ENCODE results near the gene GPR152. TPM values are rescaled to one million over a fixed set of nuclear protein-coding genes. Genes with fewer than 3 reads are reported as not detected.
"Not testable (repeated sequence)": the region's sequence is repeated elsewhere in the genome, so short reads cannot be mapped to it uniquely, and the experiment has no call there.

GPR152 gene
- total RNA-seq, 1 donor from 2014 or later = not detected

DNA sequence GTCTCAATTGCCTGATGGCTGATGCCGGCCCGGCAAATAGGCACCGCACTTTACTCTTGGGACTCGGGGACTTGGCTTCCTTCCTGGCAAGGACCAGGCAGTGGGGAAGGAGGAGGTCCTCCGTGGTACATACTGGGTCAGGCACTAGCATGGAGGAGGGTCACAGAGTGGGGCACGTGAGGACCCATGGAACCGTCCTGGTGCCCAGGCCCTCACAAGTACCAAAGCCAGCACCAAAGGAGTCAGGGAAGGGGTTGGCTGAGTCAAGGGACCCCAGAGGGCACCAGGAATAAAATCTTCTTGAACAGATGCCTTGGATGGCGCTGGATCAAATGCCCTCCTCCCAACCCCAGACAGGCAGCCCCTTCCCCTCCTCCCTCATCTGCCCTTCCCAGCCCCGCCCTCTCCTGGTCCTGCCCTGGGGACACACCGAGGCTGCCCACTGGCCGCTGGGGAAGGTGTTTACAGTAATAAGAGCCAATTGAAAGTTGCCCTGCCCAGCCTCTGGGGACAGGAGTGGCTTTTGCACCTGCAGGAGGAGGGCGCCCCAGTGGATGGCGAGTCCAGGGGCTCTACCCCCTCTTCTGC lies 42.7 kb downstream of the GPR152 start:
- no peak for DNase-seq

- no peak for DNase-seq
Measured at GRCh38 chr11:67409261-67409666, 43.3 kb downstream of the GPR152 start.

DNA sequence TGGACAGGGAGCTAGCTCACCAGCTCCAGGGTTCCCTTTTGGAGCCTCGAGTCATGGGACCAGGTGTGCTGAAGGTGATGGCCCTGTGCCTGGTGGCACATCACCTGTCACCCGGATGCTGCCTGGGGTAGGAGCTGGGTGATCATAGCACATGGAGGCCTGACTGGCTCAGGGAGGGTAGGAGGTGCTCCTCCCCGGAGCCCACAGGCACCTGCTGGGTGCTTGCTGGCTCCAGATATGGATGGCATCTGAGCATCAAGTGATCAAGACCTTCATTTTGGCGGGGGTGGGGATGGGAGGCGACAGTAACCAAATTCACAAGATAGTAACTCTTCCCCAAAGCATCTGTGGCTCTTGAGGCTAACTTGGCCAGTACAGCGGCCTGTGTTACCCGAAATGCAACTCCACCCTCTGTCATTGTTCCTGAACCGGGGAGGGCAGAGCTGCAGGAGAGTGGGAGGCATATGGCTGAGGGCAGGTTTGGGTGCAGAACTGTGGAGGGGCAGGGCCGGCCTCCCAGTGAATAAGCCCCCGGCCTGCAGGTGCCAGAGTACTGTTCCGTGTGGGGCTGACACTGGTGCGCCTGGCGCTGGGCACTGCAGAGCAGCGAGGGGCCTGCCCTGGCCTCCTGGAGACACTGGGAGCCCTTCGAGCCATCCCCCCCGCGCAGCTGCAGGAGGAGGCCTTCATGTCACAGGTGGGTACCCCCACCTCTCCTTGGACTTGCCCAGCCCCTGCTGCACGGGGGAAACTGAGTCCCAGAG lies 43.9 kb downstream of the GPR152 start:
- no peak for DNase-seq

- DNase-seq = no peak
Measured at GRCh38 chr11:67407688-67408163, 44.8 kb downstream of the GPR152 start.

- no peak for DNase-seq
Measured at GRCh38 chr11:67406969-67407687, 45.4 kb downstream of the GPR152 start.

DNA sequence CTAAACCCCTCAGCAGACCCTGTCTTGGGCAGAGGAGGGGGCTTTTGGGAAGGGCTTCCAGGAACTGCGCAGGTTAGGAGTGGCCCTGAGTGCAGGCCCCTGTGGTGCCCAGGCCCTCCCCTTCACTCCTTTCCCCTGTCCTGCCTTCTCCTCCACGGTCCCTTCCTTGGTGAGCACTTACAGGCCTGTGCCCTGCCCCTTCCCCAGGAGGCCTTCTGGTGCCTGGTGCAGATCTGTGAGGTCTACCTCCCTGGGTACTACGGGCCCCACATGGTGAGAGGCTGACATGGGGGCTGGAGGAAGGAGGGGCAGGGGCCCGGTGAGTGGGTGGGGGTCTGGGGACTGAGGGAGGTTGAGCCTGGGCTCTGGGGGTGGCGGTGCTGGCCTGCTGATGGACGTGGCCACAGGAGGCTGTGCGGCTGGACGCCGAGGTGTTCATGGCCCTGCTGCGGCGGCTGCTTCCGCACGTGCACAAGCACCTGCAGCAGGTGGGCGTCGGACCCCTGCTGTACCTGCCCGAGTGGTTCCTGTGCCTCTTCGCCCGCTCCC lies 46.0 kb downstream of the GPR152 start:
- no peak for DNase-seq

- DNase-seq = no peak
Measured at GRCh38 chr11:67405688-67406339, 46.7 kb downstream of the GPR152 start.

DNA sequence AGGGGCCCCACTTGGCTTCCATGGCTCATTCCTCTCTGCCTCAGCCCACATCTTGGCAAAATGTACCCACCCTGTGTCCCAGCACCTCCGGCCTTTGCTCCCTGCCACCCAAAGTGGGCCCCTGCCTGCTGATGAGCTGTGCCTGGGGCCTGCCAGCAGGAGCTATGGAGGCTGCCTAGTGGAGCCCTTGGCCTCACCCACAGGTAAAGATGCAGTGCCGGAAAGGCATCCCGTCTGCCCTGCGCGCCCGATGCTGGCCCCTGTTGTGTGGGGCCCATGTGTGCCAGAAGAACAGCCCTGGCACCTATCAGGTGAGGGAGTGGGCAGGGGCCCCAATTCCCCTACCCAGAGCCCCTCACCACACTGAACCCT lies 47.3 kb downstream of the GPR152 start:
- no peak for DNase-seq

DNA sequence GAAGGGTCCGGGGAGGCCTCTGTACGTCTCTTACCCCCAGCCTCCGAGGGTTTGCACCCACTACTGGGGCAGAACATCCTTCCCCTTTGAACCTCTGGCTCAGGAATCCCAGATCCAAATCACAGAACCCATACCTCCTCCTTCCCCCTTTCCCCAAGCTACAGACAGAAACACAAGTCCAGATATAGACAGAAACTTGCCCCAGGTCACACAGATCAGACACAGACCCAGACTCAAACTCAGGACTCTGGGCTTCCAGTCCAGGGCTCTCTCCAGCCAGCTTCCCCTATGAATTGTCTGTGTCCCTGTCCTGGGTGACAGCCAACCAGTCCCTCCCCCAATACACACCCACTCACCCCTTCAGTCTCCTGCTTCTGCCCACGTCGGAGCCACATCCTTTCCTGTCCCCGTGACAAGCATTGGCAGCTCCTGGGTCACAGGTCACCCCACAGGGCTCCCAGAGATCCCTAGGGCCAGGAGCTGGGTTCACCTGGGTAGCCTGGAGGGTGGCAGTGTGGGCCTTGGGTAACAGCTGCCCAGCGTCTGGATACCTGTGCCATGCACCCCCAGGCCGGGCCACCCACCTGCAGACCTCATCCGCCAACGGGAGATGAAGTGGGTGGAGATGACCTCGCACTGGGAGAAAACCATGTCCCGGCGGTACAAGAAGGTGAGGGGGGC lies 47.9 kb downstream of the GPR152 start:
- no peak for DNase-seq

DNA sequence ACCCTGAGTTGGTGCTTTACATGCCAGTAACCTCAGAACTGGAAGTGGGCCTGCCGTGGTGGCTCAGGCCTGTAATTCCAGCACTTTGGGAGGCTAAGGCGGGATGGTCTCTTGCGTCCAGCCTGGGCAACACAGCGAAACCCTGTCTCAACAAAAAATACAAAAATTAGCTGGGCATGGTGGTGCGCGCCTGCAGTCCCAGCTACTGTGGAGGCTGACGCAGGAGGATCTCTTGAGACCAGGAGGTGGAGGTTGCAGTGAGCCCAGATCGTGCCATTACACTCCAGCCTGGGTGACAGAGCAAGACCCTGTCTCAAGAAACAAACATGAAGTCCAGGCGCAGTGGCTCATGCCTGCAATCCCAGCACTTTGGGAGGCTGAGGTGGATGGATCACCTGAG lies 49.4 kb downstream of the GPR152 start:
- DNase-seq = not testable (repeated sequence)

GRCh38 chr11:67402192-67402839 lies 50.2 kb downstream of the GPR152 start:
- DNase-seq = not testable (repeated sequence)

DNA sequence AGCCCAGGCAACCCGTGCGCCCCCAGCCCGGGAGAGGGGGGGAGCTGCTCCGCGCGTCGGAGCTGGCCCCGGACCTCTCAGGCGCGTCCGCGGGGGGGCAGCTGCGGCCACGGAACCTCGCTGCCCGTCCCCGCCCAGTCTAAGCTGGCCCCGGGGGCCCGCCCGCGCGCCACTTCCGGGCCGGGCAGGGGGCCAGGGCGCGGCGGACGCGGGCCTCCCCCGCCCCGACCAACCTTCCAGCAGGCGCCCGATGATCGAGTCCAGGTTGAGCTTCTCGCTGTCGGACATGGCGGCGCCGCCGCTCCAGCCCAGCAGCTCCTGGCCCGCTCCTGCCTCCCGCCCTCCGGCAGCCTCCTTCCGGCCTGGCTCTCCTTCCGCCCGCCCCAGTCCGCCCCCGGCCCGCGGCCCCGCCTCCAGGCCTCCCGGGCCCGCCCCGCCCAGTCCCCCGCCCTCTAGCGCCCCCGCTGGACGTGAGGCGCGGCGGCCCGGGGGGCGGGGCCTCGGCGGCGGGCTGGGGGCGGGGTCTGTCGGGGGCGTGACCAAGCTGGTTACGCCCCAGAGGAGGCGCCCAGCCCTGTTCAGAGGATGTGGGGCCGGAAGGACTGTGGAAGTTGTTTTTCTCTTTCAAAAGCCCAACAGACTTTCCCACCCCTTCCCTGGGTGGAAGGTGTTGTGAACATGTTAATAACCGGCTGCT lies 50.9 kb downstream of the GPR152 start, which contains the start of gene PPP1CA:
Gene PPP1CA, minus strand, starts transcription at position 364 of the 697 bp plus-strand sequence. Its CDS starts 76 bp downstream, at position 288.
- DNase-seq = peak; percentile 96

Small RNA genes lying within 50 kb of the gene (small RNA-seq; reads per million reads assigned to genes)
- gene MIR6752 (ENCODE audit: low replicate concordance) = not detected

Other genes with a start within 250 kb of the GPR152 start
- gene GRK2, start 186.3 kb downstream of the GPR152 start, total RNA-seq = 47.8 TPM
- 36.9 TPM for gene ANKRD13D, start 163.4 kb downstream of the GPR152 start, total RNA-seq
- gene SSH3, start 149.2 kb downstream of the GPR152 start, total RNA-seq = 35.6 TPM
- 20.1 TPM for gene POLD4, start 99.2 kb downstream of the GPR152 start, total RNA-seq
- gene CLCF1, start 79.1 kb downstream of the GPR152 start, total RNA-seq = 5.3 TPM
- 13.3 TPM for gene RAD9A, start 60.7 kb downstream of the GPR152 start, total RNA-seq
- gene PPP1CA, start 50.9 kb downstream of the GPR152 start, total RNA-seq = 121 TPM
- 1.0 TPM for gene TBC1D10C, start 48.6 kb downstream of the GPR152 start, total RNA-seq
- 39.0 TPM for gene CARNS1, start 37.1 kb downstream of the GPR152 start, total RNA-seq
- gene RPS6KB2, start 24.2 kb downstream of the GPR152 start, total RNA-seq = 65.2 TPM
- 1.2 TPM for gene PTPRCAP, start 15.0 kb downstream of the GPR152 start, total RNA-seq
- 45.0 TPM for gene CORO1B, start 9.3 kb downstream of the GPR152 start, total RNA-seq
- gene CABP4, start 2.6 kb upstream of the GPR152 start, total RNA-seq = 1.1 TPM
- 83.5 TPM for gene TMEM134, start 16.5 kb upstream of the GPR152 start, total RNA-seq
- gene AIP, start 30.3 kb upstream of the GPR152 start, total RNA-seq = 42.2 TPM
- gene PITPNM1, start 52.6 kb upstream of the GPR152 start, total RNA-seq = 17.1 TPM
- 10.3 TPM for gene CDK2AP2, start 55.4 kb upstream of the GPR152 start, total RNA-seq
- not detected for gene CABP2, start 70.7 kb upstream of the GPR152 start, total RNA-seq
- gene GSTP1, start 131.1 kb upstream of the GPR152 start, total RNA-seq = 431 TPM
- 273 TPM for gene NDUFV1, start 154.2 kb upstream of the GPR152 start, total RNA-seq
- 4.9 TPM for gene NUDT8, start 177.2 kb upstream of the GPR152 start, total RNA-seq
- gene TBX10, start 187.0 kb upstream of the GPR152 start, total RNA-seq = not detected
- not detected for gene ACY3, start 198.0 kb upstream of the GPR152 start, total RNA-seq
- gene ALDH3B2, start 221.9 kb upstream of the GPR152 start, total RNA-seq = 3.3 TPM